Astrocyte (in vitro differentiated cells and primary cell): ENCODE measurements around the gene SH3BGRL2. TPM values are rescaled to one million over a fixed set of nuclear protein-coding genes. Genes with fewer than 3 reads are reported as not detected.

Experiments
- DNase-seq: peaks from one replicate; pipeline ENCODE4 v3.0.0-alpha.2; 2010; ENCODE audit warnings: low read depth
- FAIRE-seq: peaks from 2 replicates; lab custom pipeline; 2011; peaks lifted over from hg19 to GRCh38; lab: Jason Lieb, UNC
- H2AFZ ChIP-seq: 2 replicates; pipeline ENCODE4 v1.6.0; 2012; ENCODE audit warnings: low read depth, low read length, inconsistent platforms
- H3K27ac ChIP-seq: 2 replicates; pipeline ENCODE4 v1.5.1; 2011; ENCODE audit warnings: low read depth, low read length, inconsistent platforms
- H3K27me3 ChIP-seq: 2 replicates; pipeline ENCODE4 v1.6.0; 2011; ENCODE audit warnings: low read length, inconsistent platforms; ENCODE audit not compliant: insufficient read depth
- H3K36me3 ChIP-seq: 2 replicates; pipeline ENCODE4 v1.5.1; 2011; ENCODE audit warnings: low read length, inconsistent platforms; ENCODE audit not compliant: insufficient read depth
- H3K4me1 ChIP-seq: 2 replicates; pipeline ENCODE4 v1.5.1; 2011; ENCODE audit warnings: low read length, inconsistent platforms; ENCODE audit not compliant: insufficient read depth
- H3K4me2 ChIP-seq: 2 replicates; pipeline ENCODE4 v1.6.0; 2012; ENCODE audit warnings: low read length, inconsistent platforms
- H3K4me3 ChIP-seq: 2 replicates; pipeline ENCODE4 v1.5.1; 2011; ENCODE audit warnings: low read depth, mild to moderate bottlenecking, low read length, inconsistent platforms; ENCODE audit not compliant: insufficient read depth
- H3K79me2 ChIP-seq: 2 replicates; pipeline ENCODE4 v1.6.0; 2012; ENCODE audit warnings: mild to moderate bottlenecking, low read length, inconsistent platforms; ENCODE audit not compliant: insufficient read depth
- H3K9ac ChIP-seq: 2 replicates; pipeline ENCODE4 v1.6.0; 2012; ENCODE audit warnings: mild to moderate bottlenecking, low read length, inconsistent platforms
- H3K9me3 ChIP-seq: 2 replicates; pipeline ENCODE4 v1.5.1; 2012; ENCODE audit warnings: low read depth, mild to moderate bottlenecking, low read length, inconsistent platforms; ENCODE audit not compliant: insufficient read depth
- H4K20me1 ChIP-seq: 2 replicates; pipeline ENCODE4 v1.6.0; 2012; ENCODE audit warnings: low read length, inconsistent platforms; ENCODE audit not compliant: insufficient read depth
- H3K27ac Mint-ChIP-seq: one replicate; pipeline ENCODE4 v1.8.0; 2021; ENCODE audit warnings: mild to moderate bottlenecking, mixed read lengths; ENCODE audit not compliant: unreplicated experiment
- H3K27me3 Mint-ChIP-seq: one replicate; pipeline ENCODE4 v1.8.0; 2021; ENCODE audit warnings: low read depth, mixed read lengths; ENCODE audit not compliant: unreplicated experiment
- H3K36me3 Mint-ChIP-seq: one replicate; pipeline ENCODE4 v1.8.0; 2021; ENCODE audit warnings: low read depth, mixed read lengths; ENCODE audit not compliant: unreplicated experiment
- H3K4me1 Mint-ChIP-seq: one replicate; pipeline ENCODE4 v1.8.0; 2021; ENCODE audit warnings: low read depth, mixed read lengths; ENCODE audit not compliant: unreplicated experiment
- H3K4me3 Mint-ChIP-seq: one replicate; pipeline ENCODE4 v1.8.0; 2021; ENCODE audit warnings: mild to moderate bottlenecking, moderate library complexity, mixed read lengths; ENCODE audit not compliant: unreplicated experiment
- H3K9me3 Mint-ChIP-seq: one replicate; pipeline ENCODE4 v1.8.0; 2021; ENCODE audit warnings: mild to moderate bottlenecking, mixed read lengths; ENCODE audit not compliant: unreplicated experiment
- EZH2 ChIP-seq: IDR thresholded peaks from 2 replicates; pipeline ENCODE4 v1.6.1; 2012; ENCODE audit warnings: mild to moderate bottlenecking, low read length, inconsistent platforms; ENCODE audit not compliant: insufficient read depth
- total RNA-seq: library from RNA; stranded (reverse); gene quantifications from 2 replicates; pipeline ENCODE4 v1.2.1, GENCODE V29; 2021
- TF ChIP-seq, protein P1 (sequence below): IDR thresholded peaks from 2 replicates; pipeline ENCODE4 v1.5.1; 2011; ENCODE audit warnings: low read depth, mild to moderate bottlenecking, inconsistent platforms, low read length, moderate library complexity; ENCODE audit not compliant: insufficient read depth

Gene SH3BGRL2
- total RNA-seq, 1 donor from 2014 or later: 15.9 TPM

DNA sequence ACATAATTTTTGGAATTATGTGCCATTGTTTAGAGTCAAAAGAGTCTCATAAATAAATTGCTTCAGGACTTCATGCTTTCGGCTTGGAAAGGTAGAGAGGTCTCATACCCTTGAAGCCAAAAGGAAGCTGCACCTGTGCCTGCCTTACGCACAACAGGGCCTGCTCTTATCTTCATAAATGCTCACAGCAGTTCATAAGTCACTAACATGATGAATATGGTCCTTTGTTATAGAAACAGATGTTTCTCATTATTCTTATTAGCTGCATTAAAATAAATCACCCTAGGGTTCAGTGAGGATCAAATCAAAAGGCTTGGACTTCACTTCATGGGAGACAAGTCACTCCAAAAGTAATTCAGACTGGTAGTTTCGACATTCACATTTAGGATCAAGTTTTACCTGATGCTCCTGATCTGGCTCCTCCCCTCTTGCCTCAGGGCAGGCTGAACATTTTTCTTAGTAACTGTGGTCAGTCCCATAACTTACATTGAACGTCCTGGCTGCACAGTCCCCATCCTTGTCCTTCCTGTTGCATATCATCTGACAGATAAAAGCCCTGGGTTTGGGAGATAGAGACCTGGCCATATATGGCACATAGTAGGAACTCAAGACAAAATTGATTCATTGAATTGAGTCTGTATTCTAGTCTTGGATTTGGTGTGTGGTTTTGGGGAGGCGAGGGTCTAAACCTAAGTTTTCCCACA is 20.7 kb upstream of the SH3BGRL2 start:
- no peaks in the 10 kb centered on the region for H4K20me1 ChIP-seq
- no peak overlapping the region for H3K27ac ChIP-seq
- no peaks in the 10 kb centered on the region for H3K9me3 ChIP-seq
- Mint-ChIP-seq H3K27me3 (no peaks in the 10 kb centered on the region), H3K4me1 (peaks cover 16% of the 10 kb centered on the region), H3K36me3 (peaks cover 3% of the 10 kb centered on the region), H3K27ac (peak overlapping the region; percentile 41), H3K4me3 (no peak overlapping the region), H3K9me3 (peaks cover 3% of the 10 kb centered on the region)
- H3K79me2 ChIP-seq: no peaks in the 10 kb centered on the region
- H3K36me3 ChIP-seq: no peaks in the 10 kb centered on the region
- peak; percentile 49 for DNase-seq
- no peak overlapping the region for H3K4me2 ChIP-seq
- no peak for FAIRE-seq
- no peak overlapping the region for H2AFZ ChIP-seq
- H3K9ac ChIP-seq: no peak overlapping the region
- H3K4me1 ChIP-seq: no peaks in the 10 kb centered on the region
- no peak overlapping the region for H3K4me3 ChIP-seq
- TF ChIP-seq, protein P1, sequence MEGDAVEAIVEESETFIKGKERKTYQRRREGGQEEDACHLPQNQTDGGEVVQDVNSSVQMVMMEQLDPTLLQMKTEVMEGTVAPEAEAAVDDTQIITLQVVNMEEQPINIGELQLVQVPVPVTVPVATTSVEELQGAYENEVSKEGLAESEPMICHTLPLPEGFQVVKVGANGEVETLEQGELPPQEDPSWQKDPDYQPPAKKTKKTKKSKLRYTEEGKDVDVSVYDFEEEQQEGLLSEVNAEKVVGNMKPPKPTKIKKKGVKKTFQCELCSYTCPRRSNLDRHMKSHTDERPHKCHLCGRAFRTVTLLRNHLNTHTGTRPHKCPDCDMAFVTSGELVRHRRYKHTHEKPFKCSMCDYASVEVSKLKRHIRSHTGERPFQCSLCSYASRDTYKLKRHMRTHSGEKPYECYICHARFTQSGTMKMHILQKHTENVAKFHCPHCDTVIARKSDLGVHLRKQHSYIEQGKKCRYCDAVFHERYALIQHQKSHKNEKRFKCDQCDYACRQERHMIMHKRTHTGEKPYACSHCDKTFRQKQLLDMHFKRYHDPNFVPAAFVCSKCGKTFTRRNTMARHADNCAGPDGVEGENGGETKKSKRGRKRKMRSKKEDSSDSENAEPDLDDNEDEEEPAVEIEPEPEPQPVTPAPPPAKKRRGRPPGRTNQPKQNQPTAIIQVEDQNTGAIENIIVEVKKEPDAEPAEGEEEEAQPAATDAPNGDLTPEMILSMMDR: no peak
- TF ChIP-seq EZH2: no peak
- H3K27me3 ChIP-seq: no peaks in the 10 kb centered on the region

DNA sequence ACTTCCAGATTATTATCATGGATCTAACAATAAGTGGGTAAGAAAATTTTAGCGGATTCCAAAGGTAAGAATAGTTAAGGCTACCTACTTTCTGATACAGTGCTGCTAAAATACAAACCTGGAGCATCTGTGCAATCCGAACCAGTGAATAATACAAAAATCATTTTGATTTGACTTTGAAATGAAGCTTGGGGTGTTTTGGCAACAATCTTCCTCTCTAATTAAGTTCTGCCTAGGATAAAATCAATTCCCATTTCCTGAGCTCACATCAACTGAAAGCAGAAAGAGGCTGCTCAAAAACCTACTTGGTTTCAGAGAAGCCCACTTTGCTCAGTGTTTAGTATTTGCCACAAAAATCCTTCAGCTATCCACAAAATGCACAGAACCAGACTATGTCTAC is 18.7 kb upstream of the SH3BGRL2 start:
- Mint-ChIP-seq H3K27ac (no peak overlapping the region), H3K4me3 (no peak overlapping the region), H3K27me3 (no peaks in the 10 kb centered on the region), H3K36me3 (peaks cover 3% of the 10 kb centered on the region), H3K4me1 (peaks cover 5% of the 10 kb centered on the region), H3K9me3 (peaks cover 2% of the 10 kb centered on the region)
- FAIRE-seq: no peak
- no peaks in the 10 kb centered on the region for H3K4me1 ChIP-seq
- no peaks in the 10 kb centered on the region for H3K79me2 ChIP-seq
- no peaks in the 10 kb centered on the region for H4K20me1 ChIP-seq
- no peaks in the 10 kb centered on the region for H3K27me3 ChIP-seq
- TF ChIP-seq, protein P1: no peak
- TF ChIP-seq EZH2: no peak
- no peak for DNase-seq
- H3K9me3 ChIP-seq: no peaks in the 10 kb centered on the region
- no peak overlapping the region for H2AFZ ChIP-seq
- H3K27ac ChIP-seq: no peak overlapping the region
- no peak overlapping the region for H3K4me3 ChIP-seq
- H3K9ac ChIP-seq: no peak overlapping the region
- no peaks in the 10 kb centered on the region for H3K36me3 ChIP-seq
- H3K4me2 ChIP-seq: no peak overlapping the region

DNA sequence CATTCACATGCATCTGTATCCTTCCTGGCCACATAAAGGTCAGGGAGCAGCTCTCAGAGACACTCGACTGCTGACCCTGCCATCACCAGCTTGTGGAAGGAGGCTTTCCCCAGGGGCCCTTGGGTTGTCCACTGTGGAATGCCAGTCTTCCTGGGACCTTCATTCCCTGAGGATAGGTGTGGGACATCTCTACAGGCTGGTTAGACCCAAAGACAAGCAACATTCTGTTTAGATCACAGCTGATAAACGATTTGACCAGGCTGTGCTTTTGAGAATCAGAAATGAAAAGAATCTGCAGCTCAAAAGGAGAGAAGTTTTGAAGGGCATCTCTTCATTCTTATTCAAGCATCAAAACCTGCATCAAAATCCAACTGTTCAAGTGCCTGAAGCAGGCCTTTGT is 18.2 kb upstream of the SH3BGRL2 start:
- Histone ChIP-seq H3K9ac (no peak overlapping the region), H3K4me3 (no peak overlapping the region), H2AFZ (no peak overlapping the region), H3K4me2 (no peak overlapping the region), H3K9me3 (no peaks in the 10 kb centered on the region), H3K36me3 (no peaks in the 10 kb centered on the region), H3K4me1 (no peaks in the 10 kb centered on the region), H3K27me3 (no peaks in the 10 kb centered on the region), H3K79me2 (no peaks in the 10 kb centered on the region), H4K20me1 (no peaks in the 10 kb centered on the region), H3K27ac (no peak overlapping the region)
- H3K4me3 Mint-ChIP-seq: no peak overlapping the region
- H3K36me3 Mint-ChIP-seq: peaks cover 3% of the 10 kb centered on the region
- no peak overlapping the region for H3K27ac Mint-ChIP-seq
- H3K4me1 Mint-ChIP-seq: peaks cover 5% of the 10 kb centered on the region
- TF ChIP-seq, protein P1: no peak
- no peak for TF ChIP-seq EZH2
- H3K9me3 Mint-ChIP-seq: peaks cover 2% of the 10 kb centered on the region
- FAIRE-seq (no peak), DNase-seq (no peak)
- H3K27me3 Mint-ChIP-seq: no peaks in the 10 kb centered on the region
